Measurements from ENCODE around the gene WFIKKN1. TPM values are rescaled to one million over a fixed set of nuclear protein-coding genes. Genes with fewer than 3 reads are reported as not detected.
A peak's percentile ranks its signal among the peaks of the same experiment; 100 is the strongest.

The WFIKKN1 gene
- total RNA-seq, 2 experiments from 2014 or later = 0.47 to 0.60 TPM

GRCh38 chr16:667780-668518 is 37.2 kb downstream of the WFIKKN1 start, which contains the start of gene RHOT2:
RHOT2 (plus strand) TSS chr16:668132; CDS start chr16:668200, 68 bp downstream.
- Mint-ChIP-seq H3K9me3 (no peaks in the 10 kb centered on the region), H3K27ac (peak within 1 kb of the TSS; percentile 84), H3K36me3 (peaks cover 1% of the 10 kb centered on the region), H3K4me1 (peaks cover 4% of the 10 kb centered on the region), H3K27me3 (no peaks in the 10 kb centered on the region), H3K4me3 (peak within 1 kb of the TSS; percentile 78)
- ATAC-seq (ENCODE audit: low read depth) = peak; percentile 92
- POLR2A ChIA-PET = interaction anchor here (0.5 to 2.5 kb wide), 8 partner anchors 11 to 434 kb away, joined by 3 to 18 read pairs (median 4); partner anchors contain the start of genes CIAO3, METTL26, STUB1 and WDR24
- peak; percentile 97 for DNase-seq

GRCh38 chr16:668519-669171 is 37.9 kb downstream of the WFIKKN1 start:
- Mint-ChIP-seq H3K9me3 (no peaks in the 10 kb centered on the region), H3K27me3 (no peaks in the 10 kb centered on the region)
- POLR2A ChIA-PET = interaction anchor here (0.5 to 2.5 kb wide), 6 partner anchors 11 to 92 kb away, joined by 3 to 18 read pairs (median 6); partner anchors contain the start of genes MSLN, STUB1, WDR24 and WDR90

GRCh38 chr16:669666-670065 is 38.9 kb downstream of the WFIKKN1 start:
- Mint-ChIP-seq H3K9me3 (no peaks in the 10 kb centered on the region), H3K36me3 (no peaks in the 10 kb centered on the region), H3K4me3 (peak overlapping the region; percentile 22), H3K27me3 (no peaks in the 10 kb centered on the region), H3K27ac (peak overlapping the region; percentile 9), H3K4me1 (peaks cover 4% of the 10 kb centered on the region)
- DNase-seq (no peak), ATAC-seq (ENCODE audit: low read depth) (no peak)
- POLR2A ChIA-PET = interaction anchor here (2.3 kb wide), 1 partner anchor 10 kb away, joined by 18 read pairs; the partner anchor contains the start of gene STUB1

More at GRCh38 chr16:668519-669171, 37.9 kb downstream of the WFIKKN1 start:
- Mint-ChIP-seq H3K4me3 (peak overlapping the region; percentile 78), H3K36me3 (no peaks in the 10 kb centered on the region), H3K4me1 (peaks cover 4% of the 10 kb centered on the region), H3K27ac (peak overlapping the region; percentile 61)
- DNase-seq (peak; percentile 58), ATAC-seq (ENCODE audit: low read depth) (peak; percentile 3)

GRCh38 chr16:670485-671352 is 39.9 kb downstream of the WFIKKN1 start:
- ATAC-seq (ENCODE audit: low read depth) (no peak), DNase-seq (no peak)
- POLR2A ChIA-PET = interaction anchor here (0.6 kb wide), 1 partner anchor 10 kb away, joined by 3 read pairs; the partner anchor contains the start of gene STUB1
- H3K27me3 Mint-ChIP-seq = peaks cover 4% of the 10 kb centered on the region
- no peak overlapping the region for H3K4me3 Mint-ChIP-seq
- H3K4me1 Mint-ChIP-seq = peaks cover 5% of the 10 kb centered on the region
- H3K36me3 Mint-ChIP-seq = no peaks in the 10 kb centered on the region
- no peaks in the 10 kb centered on the region for H3K9me3 Mint-ChIP-seq
- no peak overlapping the region for H3K27ac Mint-ChIP-seq

GRCh38 chr16:671353-672131 is 40.8 kb downstream of the WFIKKN1 start:
- Mint-ChIP-seq H3K27ac (no peak overlapping the region), H3K9me3 (no peaks in the 10 kb centered on the region), H3K27me3 (peaks cover 4% of the 10 kb centered on the region), H3K4me1 (peaks cover 5% of the 10 kb centered on the region), H3K4me3 (no peak overlapping the region), H3K36me3 (no peaks in the 10 kb centered on the region)
- DNase-seq (no peak), ATAC-seq (ENCODE audit: low read depth) (no peak)
- POLR2A ChIA-PET = interaction anchor here (0.6 kb wide), 1 partner anchor 9 kb away, joined by 3 read pairs; the partner anchor contains the start of gene STUB1

GRCh38 chr16:672371-672770 is 41.6 kb downstream of the WFIKKN1 start:
- Mint-ChIP-seq H3K27me3 (peaks cover 7% of the 10 kb centered on the region), H3K4me1 (peaks cover 5% of the 10 kb centered on the region), H3K36me3 (no peaks in the 10 kb centered on the region), H3K9me3 (no peaks in the 10 kb centered on the region), H3K4me3 (no peak overlapping the region), H3K27ac (no peak overlapping the region)
- ATAC-seq (ENCODE audit: low read depth) = no peak
- POLR2A ChIA-PET = no interaction called here
- DNase-seq = no peak

- DNase-seq (no peak), ATAC-seq (ENCODE audit: low read depth) (no peak)
- no peak overlapping the region for H3K27ac Mint-ChIP-seq
- H3K27me3 Mint-ChIP-seq = peaks cover 7% of the 10 kb centered on the region
- H3K36me3 Mint-ChIP-seq = no peaks in the 10 kb centered on the region
- H3K9me3 Mint-ChIP-seq = no peaks in the 10 kb centered on the region
- no peak overlapping the region for H3K4me3 Mint-ChIP-seq
- H3K4me1 Mint-ChIP-seq = peaks cover 5% of the 10 kb centered on the region
- POLR2A ChIA-PET = no interaction called here
These were observed 42.1 kb downstream of the WFIKKN1 start for GRCh38 chr16:672851-673250.

- H3K4me3 Mint-ChIP-seq = no peak overlapping the region
- H3K27me3 Mint-ChIP-seq = peaks cover 7% of the 10 kb centered on the region
- peaks cover 5% of the 10 kb centered on the region for H3K4me1 Mint-ChIP-seq
- DNase-seq (no peak), ATAC-seq (ENCODE audit: low read depth) (no peak)
- POLR2A ChIA-PET = no interaction called here
- no peaks in the 10 kb centered on the region for H3K9me3 Mint-ChIP-seq
- H3K36me3 Mint-ChIP-seq = no peaks in the 10 kb centered on the region
- no peak overlapping the region for H3K27ac Mint-ChIP-seq
These were observed 42.7 kb downstream of the WFIKKN1 start for GRCh38 chr16:673399-673991.

GRCh38 chr16:674214-674881 is 43.6 kb downstream of the WFIKKN1 start:
- Mint-ChIP-seq H3K4me3 (no peak overlapping the region), H3K4me1 (peaks cover 2% of the 10 kb centered on the region), H3K27me3 (peaks cover 7% of the 10 kb centered on the region), H3K9me3 (no peaks in the 10 kb centered on the region), H3K27ac (no peak overlapping the region), H3K36me3 (no peaks in the 10 kb centered on the region)
- ATAC-seq (ENCODE audit: low read depth) (no peak), DNase-seq (no peak)
- POLR2A ChIA-PET = no interaction called here

GRCh38 chr16:674968-675883 is 44.4 kb downstream of the WFIKKN1 start, which contains the start of gene RHBDL1:
RHBDL1 (plus strand) TSS chr16:675671; CDS start chr16:675791, 120 bp downstream.
- ATAC-seq (ENCODE audit: low read depth) = no peak
- Mint-ChIP-seq H3K36me3 (no peaks in the 10 kb centered on the region), H3K9me3 (no peaks in the 10 kb centered on the region), H3K27ac (no peak within 1 kb of the TSS), H3K27me3 (peaks cover 7% of the 10 kb centered on the region), H3K4me3 (peak within 1 kb of the TSS; percentile 19), H3K4me1 (peaks cover 2% of the 10 kb centered on the region)
- POLR2A ChIA-PET = interaction anchor here (0.6 to 0.7 kb wide), 2 partner anchors 304 to 1108 kb away, joined by 3 read pairs; partner anchors contain the start of genes NUBP2 and SPSB3
- no peak for DNase-seq
